ENCODE measurements around the gene SULT4A1. TPM values are rescaled to one million over a fixed set of nuclear protein-coding genes. Genes with fewer than 3 reads are reported as not detected.

SULT4A1 gene
- total RNA-seq, 1 experiment from 2014 or later: 15.0 TPM

DNA sequence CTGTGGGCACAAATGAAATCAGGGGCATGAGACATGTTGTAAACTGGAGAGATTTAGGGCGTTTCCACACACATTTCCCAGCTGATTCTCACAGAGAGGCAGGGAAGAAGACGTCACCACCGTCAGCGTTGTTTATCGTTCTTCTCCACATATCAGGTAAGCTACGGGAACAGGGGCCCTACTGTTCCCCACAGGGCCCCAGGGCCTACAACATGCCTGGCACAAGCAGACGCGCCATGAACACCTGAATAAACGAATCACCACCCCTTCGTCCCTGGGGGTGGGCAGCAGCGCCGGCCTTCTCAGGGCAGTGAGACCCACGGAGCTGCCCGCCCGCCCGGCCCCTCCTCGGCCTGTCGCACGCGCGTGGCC, 50.5 kb downstream of the SULT4A1 start:
- Histone ChIP-seq H3K23me2 (ENCODE audit: insufficient read length, low read depth, low read length, poor library complexity, severe bottlenecking) (peaks cover 13% of the 10 kb centered on the region), H2BK15ac (ENCODE audit: low read depth, low read length) (no peak overlapping the region), H3K4ac (ENCODE audit: low read depth, low read length) (no peak overlapping the region), H4K8ac (replicated peaks; ENCODE audit: insufficient read length, low read depth, low read length) (no peak overlapping the region), H3K18ac (ENCODE audit: insufficient read length, low read depth, low read length) (no peak overlapping the region), H3K4me1 (ENCODE audit: insufficient read depth, low read length) (no peaks in the 10 kb centered on the region; the same call in 1 of the 2 replicates), H3K9me3 (ENCODE audit: control insufficient read depth, low read depth, low read length) (no peaks in the 10 kb centered on the region), H2AFZ (ENCODE audit: low read length) (no peak overlapping the region), H2BK20ac (ENCODE audit: low read depth, low read length, poor library complexity, severe bottlenecking) (no peak overlapping the region), H3K27ac (ENCODE audit: insufficient read length, low read depth, low read length) (no peak overlapping the region), H3K79me2 (ENCODE audit: insufficient read depth, low read length) (no peaks in the 10 kb centered on the region), H3K79me1 (ENCODE audit: insufficient read depth, low read depth, low read length, poor library complexity, severe bottlenecking) (no peaks in the 10 kb centered on the region), H2BK120ac (ENCODE audit: low read depth, low read length, poor library complexity, severe bottlenecking) (no peak overlapping the region), H4K91ac (ENCODE audit: insufficient read length, low read depth, low read length) (no peak overlapping the region), H4K20me1 (ENCODE audit: control insufficient read depth, insufficient read depth, insufficient read length) (no peaks in the 10 kb centered on the region), H3K56ac (ENCODE audit: insufficient read length, low read depth, low read length) (no peak overlapping the region), H3T11ph (ENCODE audit: low read length) (no peak overlapping the region), H2BK5ac (ENCODE audit: insufficient read length, low read length) (no peak overlapping the region), H2BK12ac (ENCODE audit: insufficient read length, low read depth, low read length) (no peak overlapping the region), H3K23ac (ENCODE audit: insufficient read length, low read depth, low read length) (no peak overlapping the region), H3K4me2 (ENCODE audit: insufficient read depth, insufficient read length, low read length) (peak overlapping the region; percentile 89), H3K14ac (ENCODE audit: insufficient read depth, low read length) (no peak overlapping the region), H3K9ac (ENCODE audit: extremely low read depth, insufficient read length, low read length) (peak overlapping the region; percentile 38), H3K27me3 (ENCODE audit: insufficient read depth, low read length) (no peaks in the 10 kb centered on the region), H4K5ac (ENCODE audit: insufficient read length, low read depth, low read length) (no peak overlapping the region), H2AK5ac (ENCODE audit: insufficient read length, low read length) (no peak overlapping the region)
- DNase-seq: no peak
- peaks cover 0 to 6% (median 0%) of the 10 kb centered on the region in 3 experiments; a peak in 4 of 7 replicates for H3K36me3 Mint-ChIP-seq (ENCODE audit: insufficient read depth in 1 of 3, low read depth in 3 of 3)
- peak overlapping the region; percentile 84 to 91 for H3K4me3 Mint-ChIP-seq
- peak overlapping the region in 1 of 3 experiments; percentile 8; a peak in 2 of 7 replicates for H3K27ac Mint-ChIP-seq
- TF ChIP-seq, protein P1, sequence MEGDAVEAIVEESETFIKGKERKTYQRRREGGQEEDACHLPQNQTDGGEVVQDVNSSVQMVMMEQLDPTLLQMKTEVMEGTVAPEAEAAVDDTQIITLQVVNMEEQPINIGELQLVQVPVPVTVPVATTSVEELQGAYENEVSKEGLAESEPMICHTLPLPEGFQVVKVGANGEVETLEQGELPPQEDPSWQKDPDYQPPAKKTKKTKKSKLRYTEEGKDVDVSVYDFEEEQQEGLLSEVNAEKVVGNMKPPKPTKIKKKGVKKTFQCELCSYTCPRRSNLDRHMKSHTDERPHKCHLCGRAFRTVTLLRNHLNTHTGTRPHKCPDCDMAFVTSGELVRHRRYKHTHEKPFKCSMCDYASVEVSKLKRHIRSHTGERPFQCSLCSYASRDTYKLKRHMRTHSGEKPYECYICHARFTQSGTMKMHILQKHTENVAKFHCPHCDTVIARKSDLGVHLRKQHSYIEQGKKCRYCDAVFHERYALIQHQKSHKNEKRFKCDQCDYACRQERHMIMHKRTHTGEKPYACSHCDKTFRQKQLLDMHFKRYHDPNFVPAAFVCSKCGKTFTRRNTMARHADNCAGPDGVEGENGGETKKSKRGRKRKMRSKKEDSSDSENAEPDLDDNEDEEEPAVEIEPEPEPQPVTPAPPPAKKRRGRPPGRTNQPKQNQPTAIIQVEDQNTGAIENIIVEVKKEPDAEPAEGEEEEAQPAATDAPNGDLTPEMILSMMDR (conservative IDR thresholded peaks at IDR 0.05): no peak
- WGBS (ENCODE audit: extremely low coverage, insufficient read length, low lambda C conversion rate): no CpG with 5 or more reads among the region's 21 CpGs
- no peaks in the 10 kb centered on the region for H3K27me3 Mint-ChIP-seq (ENCODE audit: low read depth)
- peaks cover 20 to 22% of the 10 kb centered on the region in 2 experiments for H3K4me1 Mint-ChIP-seq
- no peaks in the 10 kb centered on the region for H3K9me3 Mint-ChIP-seq

All from H9 (cell line).